Tibial artery (tissue), 4 donors: ENCODE data around the gene MRPL10.

Experiments
- DNase-seq, 2 donors: peaks; one replicate each; pipeline ENCODE4 v3.0.0-alpha.2; 2019
- H3K27ac ChIP-seq, 2 donors: fragments of 200-600 bp; sonication (generic) in 1 of 2; 1 replicate in 1 of 2; 2 replicates in 1 of 2; pipeline ENCODE4 v1.5.1; 2018 to 2019; ENCODE audit warnings: mild to moderate bottlenecking in 1 of 2
- H3K27me3 ChIP-seq, 2 donors: fragments of 200-600 bp; sonication (generic) in 1 of 2; one replicate each; pipeline versions ENCODE4 v1.5.1 to v1.6.0; 2016 to 2019
- H3K36me3 ChIP-seq, 3 donors: fragments of 200-600 bp; sonication (generic) in 2 of 3; one replicate each; pipeline ENCODE4 v1.5.1; 2016 to 2019; ENCODE audit warnings: mild to moderate bottlenecking in 2 of 3
- H3K4me1 ChIP-seq, 4 donors: fragments of 200-600 bp; sonication (generic) in 2 of 4; 1 replicate in 3 of 4; 2 replicates in 1 of 4; pipeline ENCODE4 v1.5.1; 2016 to 2019
- H3K4me3 ChIP-seq, 2 donors: fragments of 200-600 bp; sonication (generic) in 1 of 2; 1 replicate in 1 of 2; 2 replicates in 1 of 2; pipeline ENCODE4 v1.5.1; 2018 to 2019; ENCODE audit warnings: mild to moderate bottlenecking in 2 of 2
- H3K9me3 ChIP-seq, 3 donors: fragments of 200-600 bp; sonication (generic) in 1 of 3; one replicate each; pipeline ENCODE4 v1.5.1; 2016 to 2019
- CTCF ChIP-seq, 2 experiments: fragments of 200-600 bp in 1 of 2; fragments of 450-650 bp in 1 of 2; IDR thresholded peaks; one replicate each; pipeline ENCODE4 v1.5.1; 2017 to 2019; ENCODE audit warnings: antibody characterized with exemption in 2 of 2, mild to moderate bottlenecking in 1 of 2, moderate library complexity in 1 of 2
- intact Hi-C: fragments of 100-400 bp; cut with DNase I; formaldehyde crosslinking; loops from one replicate; pipeline ENCODE4 v1.15.0; 2023; ENCODE audit warnings: low total_unique reads

MRPL10 gene

GRCh38 chr17:47866941-47867340 is 35.6 kb upstream of the MRPL10 start:
- no peak overlapping the region for H3K4me3 ChIP-seq
- no peaks in the 10 kb centered on the region for H3K9me3 ChIP-seq
- DNase-seq = no peak
- peaks cover 0 to 68% of the 10 kb centered on the region in 2 donors for H3K27me3 ChIP-seq
- H3K4me1 ChIP-seq = peaks cover 0 to 7% (median 3%) of the 10 kb centered on the region in 4 donors
- no peak for TF ChIP-seq CTCF (IDR thresholded peaks at IDR 0.05)
- H3K36me3 ChIP-seq = no peaks in the 10 kb centered on the region
- H3K27ac ChIP-seq = no peak overlapping the region
- intact Hi-C loops = no loop called here

DNA sequence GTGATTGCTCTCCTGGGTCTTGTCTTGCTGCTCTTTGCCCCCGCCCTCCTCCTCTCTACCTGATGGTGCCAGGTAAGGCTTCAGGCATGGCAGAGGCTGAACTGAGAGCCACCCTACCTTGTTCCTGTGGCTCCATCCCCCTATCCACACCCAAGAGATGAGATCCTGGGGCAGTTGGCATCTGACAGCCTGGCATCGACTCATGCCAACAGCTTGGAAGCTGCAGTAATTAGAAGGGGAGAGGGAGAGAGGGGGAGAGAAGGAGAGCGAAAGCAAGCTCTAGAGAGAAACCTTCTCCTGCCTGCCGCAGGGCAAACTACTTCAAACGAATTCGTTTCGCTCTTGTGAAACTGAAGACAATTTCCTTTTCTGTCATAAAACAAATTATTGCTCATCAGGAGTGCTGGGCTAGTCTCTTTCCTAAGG is 33.5 kb upstream of the MRPL10 start:
- Histone ChIP-seq H3K4me1 (peaks cover 0 to 7% (median 3%) of the 10 kb centered on the region in 4 donors), H3K36me3 (no peaks in the 10 kb centered on the region), H3K4me3 (no peak overlapping the region), H3K27ac (no peak overlapping the region), H3K27me3 (peaks cover 0 to 61% of the 10 kb centered on the region in 2 donors), H3K9me3 (no peaks in the 10 kb centered on the region)
- TF ChIP-seq CTCF (IDR thresholded peaks at IDR 0.05) = no peak
- no peak for DNase-seq
- intact Hi-C loops = no loop called here

DNA sequence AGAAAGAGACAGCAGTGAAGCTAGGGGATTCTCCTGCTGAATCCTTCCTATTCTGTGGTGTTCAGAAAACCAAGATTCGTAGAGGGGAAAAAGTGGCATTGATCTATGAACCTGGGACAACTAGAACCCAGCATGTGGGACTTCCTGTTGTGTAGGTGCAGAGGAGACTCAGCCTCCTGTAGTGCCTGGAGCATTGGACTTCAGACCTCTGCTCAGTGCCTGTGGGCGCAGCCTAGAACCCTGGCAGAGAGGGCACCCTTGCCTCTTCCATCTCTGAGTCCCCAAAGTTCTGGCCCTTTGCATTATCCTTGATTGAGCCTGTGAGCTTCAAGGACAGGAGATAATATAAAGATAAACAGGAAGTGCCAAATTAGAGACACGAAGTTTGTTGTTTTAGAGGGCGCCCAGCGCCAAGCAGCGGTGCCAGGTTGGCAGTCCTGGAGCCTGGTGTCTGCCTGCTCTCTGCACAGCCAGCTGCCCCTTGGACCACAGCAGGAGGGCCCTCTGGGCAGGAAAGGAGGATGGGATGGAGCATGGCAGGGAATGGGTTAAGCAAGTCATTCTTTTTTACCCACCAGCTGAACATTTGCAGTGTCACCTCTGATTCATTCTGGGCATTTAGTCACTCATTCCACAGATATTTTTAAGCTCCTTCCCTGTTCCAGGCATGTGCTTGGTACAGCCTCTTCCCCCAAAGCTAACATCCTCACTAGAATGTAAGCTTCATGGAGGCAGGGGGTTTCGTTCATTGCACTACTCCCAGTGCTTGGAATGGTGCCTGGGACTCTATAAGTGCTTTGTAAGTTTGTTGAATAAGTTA is 31.5 kb upstream of the MRPL10 start:
- no peak overlapping the region for H3K4me3 ChIP-seq
- no peaks in the 10 kb centered on the region for H3K36me3 ChIP-seq
- no peak for TF ChIP-seq CTCF (IDR thresholded peaks at IDR 0.05)
- H3K27me3 ChIP-seq = peaks cover 0 to 61% of the 10 kb centered on the region in 2 donors
- no peaks in the 10 kb centered on the region for H3K9me3 ChIP-seq
- H3K27ac ChIP-seq = no peak overlapping the region
- peaks cover 0 to 7% (median 3%) of the 10 kb centered on the region in 4 donors for H3K4me1 ChIP-seq
- intact Hi-C loops = no loop called here
- DNase-seq = no peak

GRCh38 chr17:47860386-47860785 is 29.0 kb upstream of the MRPL10 start:
- intact Hi-C loops = no loop called here
- H3K4me3 ChIP-seq = no peak overlapping the region
- H3K27ac ChIP-seq = no peak overlapping the region
- peaks cover 0 to 64% of the 10 kb centered on the region in 2 donors for H3K27me3 ChIP-seq
- no peak for DNase-seq
- no peaks in the 10 kb centered on the region for H3K9me3 ChIP-seq
- peaks cover 0 to 7% (median 3%) of the 10 kb centered on the region in 4 donors for H3K4me1 ChIP-seq
- no peaks in the 10 kb centered on the region for H3K36me3 ChIP-seq
- TF ChIP-seq CTCF (IDR thresholded peaks at IDR 0.05) = no peak

DNA sequence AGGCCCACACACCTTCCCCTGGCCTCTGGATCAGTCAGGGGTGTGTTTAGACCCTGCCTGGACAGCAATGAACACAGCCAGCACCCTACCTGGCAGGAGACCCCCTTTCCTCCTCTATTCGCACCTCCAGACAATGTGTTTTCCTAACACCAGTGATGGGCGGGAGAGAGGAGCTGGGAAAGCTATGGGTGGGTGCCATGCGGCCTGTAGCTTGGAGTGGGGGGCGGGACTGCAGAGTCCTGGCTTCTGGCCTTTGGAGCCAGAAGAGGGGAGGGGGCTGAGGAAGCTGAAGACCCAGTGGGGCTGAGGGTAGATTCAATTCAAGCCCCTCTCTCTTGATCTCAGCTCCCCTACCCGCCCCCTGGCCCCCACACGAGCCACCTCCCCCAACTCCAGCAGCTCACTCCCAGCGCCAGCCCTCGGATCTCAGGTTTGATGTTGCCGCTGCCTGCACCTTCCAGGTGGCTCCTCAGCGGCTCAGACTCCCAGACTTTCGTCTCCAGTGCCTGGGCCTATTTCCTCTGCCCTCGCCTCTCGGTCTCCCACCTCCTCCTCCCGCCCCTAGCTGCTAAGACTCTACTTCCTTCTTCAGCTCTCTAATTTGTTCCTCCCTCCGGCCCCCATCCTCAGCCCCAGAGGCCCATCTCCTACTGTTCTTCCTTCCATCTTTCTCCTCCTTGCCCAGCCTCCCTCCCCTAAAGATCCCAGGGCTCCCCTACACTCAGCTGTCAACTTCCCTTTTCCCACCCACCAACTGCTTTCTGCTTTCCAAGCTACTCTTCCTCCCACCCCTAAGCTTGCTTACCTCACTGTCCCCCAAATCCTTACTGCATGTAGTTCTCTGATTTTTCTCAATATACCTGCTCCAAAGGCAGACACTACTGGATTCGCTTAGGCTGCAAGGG is 26.5 kb upstream of the MRPL10 start:
- Histone ChIP-seq H3K27ac (no peak overlapping the region), H3K4me1 (peaks cover 0 to 3% (median under 1%) of the 10 kb centered on the region in 4 donors), H3K27me3 (peaks cover 0 to 82% of the 10 kb centered on the region in 2 donors), H3K36me3 (no peaks in the 10 kb centered on the region), H3K4me3 (no peak overlapping the region), H3K9me3 (no peaks in the 10 kb centered on the region)
- intact Hi-C loops = no loop called here
- TF ChIP-seq CTCF (IDR thresholded peaks at IDR 0.05) = no peak
- no peak for DNase-seq
